Activated CD4-positive, alpha-beta memory T cell treated with anti-CD3 and anti-CD28 coated beads, Interleukin-2, amount 10 ng/mL, durations not matched to agents 7 days and 5 days (primary cell): Measurements from ENCODE around the gene MAPK11. TPM values are rescaled to one million over a fixed set of nuclear protein-coding genes. Genes with fewer than 3 reads are reported as not detected.
A peak's percentile ranks its signal among the peaks of the same experiment; 100 is the strongest.

Experiments used
- CTCF ChIA-PET: fragments of 350-600 bp; sonication (Branson Sonifier 250); formaldehyde crosslinking; loops from one replicate; lab custom pipeline; 2021; ENCODE audit warnings: antibody characterized with exemption, inconsistent platforms; lab: Charles Lee
- POLR2A ChIA-PET: fragments of 350-600 bp; sonication (Branson Sonifier 250); formaldehyde crosslinking; loops from one replicate; lab custom pipeline; 2021; ENCODE audit warnings: antibody characterized with exemption; lab: Charles Lee
- DNase-seq: peaks from one replicate; pipeline ENCODE4 v3.0.0-alpha.2; 2020
- H3K27ac Mint-ChIP-seq: one replicate; pipeline ENCODE4 v1.8.0; 2021; ENCODE audit warnings: mild to moderate bottlenecking, mixed read lengths
- H3K27me3 Mint-ChIP-seq: one replicate; pipeline ENCODE4 v1.8.0; 2021; ENCODE audit warnings: mixed read lengths
- H3K36me3 Mint-ChIP-seq: one replicate; pipeline ENCODE4 v1.8.0; 2021; ENCODE audit warnings: low read depth, mixed read lengths
- H3K4me1 Mint-ChIP-seq: one replicate; pipeline ENCODE4 v1.8.0; 2021; ENCODE audit warnings: mixed read lengths
- H3K4me3 Mint-ChIP-seq: one replicate; pipeline ENCODE4 v1.8.0; 2021; ENCODE audit warnings: mild to moderate bottlenecking, mixed read lengths
- H3K9me3 Mint-ChIP-seq: one replicate; pipeline ENCODE4 v1.8.0; 2021; ENCODE audit warnings: mixed read lengths
- total RNA-seq, 2 experiments: library from RNA; stranded (reverse); gene quantifications; one replicate each; pipeline ENCODE4 v1.2.3, GENCODE V29; 2021

MAPK11 gene
- total RNA-seq, 2 experiments from 2014 or later: 13.4 to 14.2 TPM

DNA sequence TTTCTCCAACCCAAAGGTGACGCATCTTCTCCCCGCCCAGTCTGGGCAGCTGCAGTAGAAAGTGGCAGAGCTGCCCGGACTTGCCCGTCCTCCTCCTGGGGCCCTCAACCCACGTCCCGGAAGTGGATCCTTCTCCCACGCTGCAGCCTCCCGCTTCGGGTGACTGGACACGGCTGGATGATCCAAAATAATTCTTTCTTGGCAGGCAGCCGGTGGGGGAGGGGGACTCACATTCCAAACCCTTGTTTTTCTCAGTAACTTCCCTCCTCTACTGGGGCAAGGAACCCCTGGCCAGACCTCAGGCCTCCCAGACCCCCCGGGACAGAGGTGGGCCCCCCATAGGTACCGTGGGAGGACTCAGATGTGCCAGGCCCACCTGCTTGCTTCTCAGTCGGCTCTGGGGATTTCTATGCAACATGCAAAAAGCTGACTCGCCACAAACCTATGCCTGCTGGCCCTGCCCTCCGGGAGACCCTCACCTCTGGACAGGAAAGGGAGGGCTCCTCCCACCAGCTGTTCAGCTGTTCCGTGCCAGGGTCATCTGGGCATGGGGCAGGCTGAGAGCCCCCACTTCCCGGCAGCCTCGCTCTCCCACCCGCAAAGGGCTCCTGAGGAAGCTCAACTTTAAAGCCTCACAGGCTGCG, 35.9 kb upstream of the MAPK11 start:
- POLR2A ChIA-PET: interaction anchor here (0.8 to 1.6 kb wide), 2 partner anchors 12 kb away, joined by 3 to 4 read pairs; no protein-coding TSS in a partner anchor

DNA sequence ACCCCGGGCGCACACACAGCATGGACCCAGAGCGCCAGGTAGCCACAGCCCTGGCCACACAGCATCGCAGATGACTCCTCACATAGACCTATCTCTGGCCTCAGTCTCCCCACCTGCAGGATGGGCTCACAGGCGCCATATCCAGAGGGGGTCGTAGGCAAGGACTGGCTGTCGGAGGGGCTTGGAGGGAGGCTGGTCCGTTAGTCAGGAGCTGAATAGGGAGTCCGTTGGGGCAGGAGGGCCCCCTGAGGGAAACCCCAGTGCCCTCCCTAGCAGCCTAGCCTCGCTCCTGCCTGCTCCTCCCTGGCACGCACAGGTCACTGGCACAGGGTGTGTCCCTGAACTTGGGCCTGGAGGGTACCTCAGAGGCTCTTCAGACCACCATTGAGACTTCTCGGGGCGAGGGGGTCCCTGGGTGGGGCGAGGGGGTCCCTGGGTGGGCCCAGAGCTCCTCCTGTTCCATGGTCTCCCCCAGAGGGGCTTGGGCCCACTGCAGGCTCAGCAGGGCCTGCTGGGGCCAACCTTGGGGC, 35.3 kb upstream of the MAPK11 start:
- Mint-ChIP-seq H3K27ac (no peak overlapping the region), H3K4me1 (peaks cover 23% of the 10 kb centered on the region), H3K4me3 (peak overlapping the region; percentile 69), H3K9me3 (no peaks in the 10 kb centered on the region), H3K27me3 (peaks cover 9% of the 10 kb centered on the region), H3K36me3 (no peaks in the 10 kb centered on the region)
- CTCF ChIA-PET: interaction anchor here (1.3 kb wide), 2 partner anchors 12 to 19 kb away, joined by 3 read pairs; no protein-coding TSS in a partner anchor
- DNase-seq: no peak
- POLR2A ChIA-PET: interaction anchor here (1.6 kb wide), 1 partner anchor 12 kb away, joined by 4 read pairs; no protein-coding TSS in a partner anchor

More for the DNA sequence above, 35.9 kb upstream of the MAPK11 start:
- H3K27ac Mint-ChIP-seq: peak overlapping the region; percentile 54
- CTCF ChIA-PET: interaction anchor here (0.6 to 1.3 kb wide), 2 partner anchors 18 to 88 kb away, joined by 3 to 4 read pairs; no protein-coding TSS in a partner anchor
- no peaks in the 10 kb centered on the region for H3K36me3 Mint-ChIP-seq
- peaks cover 9% of the 10 kb centered on the region for H3K27me3 Mint-ChIP-seq
- H3K4me1 Mint-ChIP-seq: peaks cover 23% of the 10 kb centered on the region
- DNase-seq: peak; percentile 38
- H3K4me3 Mint-ChIP-seq: peak overlapping the region; percentile 69
- no peaks in the 10 kb centered on the region for H3K9me3 Mint-ChIP-seq

DNA sequence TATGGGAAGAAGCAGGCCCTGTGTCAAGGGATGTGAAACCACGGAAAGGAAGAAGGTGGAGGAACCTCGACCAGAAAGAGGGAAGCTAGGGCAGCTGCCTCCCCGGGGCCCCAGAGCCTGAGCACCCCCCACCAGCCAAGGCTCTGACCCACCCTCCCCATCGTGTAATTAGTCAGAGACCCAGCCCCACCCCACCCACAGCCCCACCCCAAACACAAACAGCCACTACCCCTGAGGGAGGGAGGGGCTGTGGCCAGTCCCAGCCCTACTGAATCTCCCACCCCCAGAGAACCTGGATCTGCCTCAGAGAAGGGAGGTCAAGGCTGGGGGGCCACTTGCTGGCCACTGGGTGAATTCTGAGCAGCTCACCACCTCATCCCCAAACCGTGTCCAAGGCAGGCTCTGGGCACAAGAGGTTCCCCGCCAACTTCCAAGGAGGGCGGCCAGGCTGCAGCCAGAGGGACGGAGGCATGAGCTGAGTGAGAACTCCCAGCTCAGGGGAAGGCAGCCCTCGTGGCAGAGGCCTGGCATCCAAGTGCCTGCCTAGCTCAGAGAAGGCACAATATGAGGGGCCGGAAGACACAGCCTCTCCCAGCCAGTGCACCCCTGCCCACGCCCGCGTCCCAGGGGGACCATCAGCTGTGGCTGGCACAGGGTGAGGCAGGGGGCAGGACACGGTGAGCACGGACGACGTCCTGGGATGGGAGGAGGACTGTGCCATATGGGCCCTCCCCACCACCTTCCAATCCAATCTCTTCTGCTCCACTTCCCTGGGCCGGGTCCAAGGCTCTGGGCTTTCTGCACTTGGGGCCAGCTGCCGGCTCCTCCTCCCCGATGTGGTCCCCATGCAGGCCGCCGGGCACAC, 34.6 kb upstream of the MAPK11 start:
- ChIA-PET POLR2A (interaction anchor here (1.6 kb wide), 1 partner anchor 11 kb away, joined by 4 read pairs; no protein-coding TSS in a partner anchor), CTCF (interaction anchor here (1.1 to 1.7 kb wide), 3 partner anchors 11 to 29 kb away, joined by 3 to 6 read pairs (median 5); no protein-coding TSS in a partner anchor)
- no peak overlapping the region for H3K27ac Mint-ChIP-seq
- H3K4me1 Mint-ChIP-seq: peaks cover 23% of the 10 kb centered on the region
- H3K9me3 Mint-ChIP-seq: no peaks in the 10 kb centered on the region
- H3K27me3 Mint-ChIP-seq: peaks cover 9% of the 10 kb centered on the region
- H3K36me3 Mint-ChIP-seq: no peaks in the 10 kb centered on the region
- no peak overlapping the region for H3K4me3 Mint-ChIP-seq
- DNase-seq: no peak

DNA sequence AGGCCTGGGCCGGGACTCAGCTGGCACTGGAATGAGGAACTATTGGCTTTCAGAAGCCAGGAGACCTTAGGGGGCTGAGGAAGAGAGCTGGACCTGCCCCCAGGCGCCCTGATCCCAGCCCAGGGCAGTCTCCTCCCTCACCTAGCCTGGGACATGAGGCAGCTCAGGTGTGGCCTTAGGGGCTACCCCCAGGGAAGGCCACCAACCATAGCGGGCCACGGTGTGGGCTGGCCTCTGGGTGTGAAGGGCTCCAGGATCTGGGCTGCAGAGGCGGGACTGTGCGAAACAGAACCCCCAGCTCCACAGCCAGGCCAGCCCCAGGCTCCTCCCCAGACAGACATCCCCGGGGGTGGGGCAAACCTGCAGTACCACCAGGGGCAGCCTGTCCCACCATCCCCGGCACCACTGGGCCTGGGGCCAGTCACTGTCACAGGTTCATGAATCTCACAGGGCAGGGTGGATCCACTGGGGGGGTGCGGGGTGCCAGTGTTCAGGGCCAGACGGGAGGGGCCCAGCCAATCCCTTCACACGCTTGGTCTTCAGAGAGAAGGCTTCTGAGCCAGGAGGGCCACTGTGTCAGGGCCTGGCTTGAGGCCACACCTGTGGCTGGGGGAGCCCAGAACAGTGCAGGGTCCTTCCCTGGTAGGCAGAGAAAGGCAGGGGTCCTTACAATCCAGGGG, 33.8 kb upstream of the MAPK11 start:
- Mint-ChIP-seq H3K9me3 (no peaks in the 10 kb centered on the region), H3K4me3 (no peak overlapping the region), H3K27ac (no peak overlapping the region), H3K4me1 (peaks cover 23% of the 10 kb centered on the region), H3K36me3 (no peaks in the 10 kb centered on the region), H3K27me3 (peaks cover 9% of the 10 kb centered on the region)
- ChIA-PET POLR2A (interaction anchor here (1.0 kb wide), 1 partner anchor 23 kb away, joined by 3 read pairs; the partner anchor contains the start of gene DENND6B), CTCF (interaction anchor here (1.1 to 1.7 kb wide), 3 partner anchors 10 to 28 kb away, joined by 3 to 6 read pairs (median 5); no protein-coding TSS in a partner anchor)
- no peak for DNase-seq

DNA sequence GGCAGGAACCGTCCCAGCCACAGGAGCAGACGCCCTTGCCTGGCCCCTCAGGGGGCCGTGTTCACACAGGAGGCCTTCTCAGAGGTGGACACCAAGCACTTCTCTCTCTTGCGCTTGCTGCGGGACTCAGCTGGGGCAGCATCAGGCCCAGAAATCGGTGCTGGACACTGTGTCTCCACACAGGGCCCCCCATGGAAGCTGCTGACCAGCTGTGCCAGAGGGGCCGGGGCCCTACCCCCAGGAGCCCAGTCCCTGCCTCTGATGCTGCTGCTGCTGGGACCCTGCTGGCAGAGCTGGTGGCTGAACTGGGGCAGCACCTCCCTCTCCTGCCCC, 33.3 kb upstream of the MAPK11 start:
- no peaks in the 10 kb centered on the region for H3K9me3 Mint-ChIP-seq
- DNase-seq: no peak
- ChIA-PET POLR2A (interaction anchor here (1.0 kb wide), 1 partner anchor 23 kb away, joined by 3 read pairs; the partner anchor contains the start of gene DENND6B), CTCF (interaction anchor here (1.1 to 1.7 kb wide), 2 partner anchors 22 to 27 kb away, joined by 5 to 6 read pairs; no protein-coding TSS in a partner anchor)
- H3K27me3 Mint-ChIP-seq: peaks cover 6% of the 10 kb centered on the region
- peaks cover 20% of the 10 kb centered on the region for H3K4me1 Mint-ChIP-seq
- H3K27ac Mint-ChIP-seq: no peak overlapping the region
- no peaks in the 10 kb centered on the region for H3K36me3 Mint-ChIP-seq
- H3K4me3 Mint-ChIP-seq: no peak overlapping the region

DNA sequence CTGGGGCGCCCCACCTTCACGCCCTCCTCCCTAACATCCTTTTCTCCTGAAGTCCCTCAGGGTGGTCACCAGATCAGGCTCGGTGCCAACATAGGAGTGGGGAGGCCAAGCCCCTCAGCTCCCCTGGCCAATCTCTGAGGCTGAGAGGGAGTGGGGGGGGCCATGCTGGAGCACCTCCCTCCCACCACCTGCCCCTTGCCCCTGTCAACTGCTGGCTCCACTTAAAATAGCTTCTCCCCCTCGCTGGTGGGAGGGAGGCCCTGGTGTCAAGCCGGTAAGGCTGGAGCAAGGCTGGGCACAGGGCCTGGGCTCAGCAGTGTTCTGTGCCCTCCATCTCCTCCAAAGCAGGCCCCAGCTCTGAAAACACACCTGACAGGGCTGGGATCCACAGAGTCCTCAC, 32.4 kb upstream of the MAPK11 start:
- Mint-ChIP-seq H3K4me3 (no peak overlapping the region), H3K9me3 (no peaks in the 10 kb centered on the region), H3K27ac (no peak overlapping the region), H3K4me1 (peaks cover 19% of the 10 kb centered on the region), H3K36me3 (no peaks in the 10 kb centered on the region), H3K27me3 (peaks cover 6% of the 10 kb centered on the region)
- CTCF ChIA-PET: no interaction called here
- no peak for DNase-seq
- POLR2A ChIA-PET: interaction anchor here (0.5 to 2.1 kb wide), 3 partner anchors 13 to 223 kb away, joined by 3 to 9 read pairs (median 4); partner anchors contain the start of gene SCO2

DNA sequence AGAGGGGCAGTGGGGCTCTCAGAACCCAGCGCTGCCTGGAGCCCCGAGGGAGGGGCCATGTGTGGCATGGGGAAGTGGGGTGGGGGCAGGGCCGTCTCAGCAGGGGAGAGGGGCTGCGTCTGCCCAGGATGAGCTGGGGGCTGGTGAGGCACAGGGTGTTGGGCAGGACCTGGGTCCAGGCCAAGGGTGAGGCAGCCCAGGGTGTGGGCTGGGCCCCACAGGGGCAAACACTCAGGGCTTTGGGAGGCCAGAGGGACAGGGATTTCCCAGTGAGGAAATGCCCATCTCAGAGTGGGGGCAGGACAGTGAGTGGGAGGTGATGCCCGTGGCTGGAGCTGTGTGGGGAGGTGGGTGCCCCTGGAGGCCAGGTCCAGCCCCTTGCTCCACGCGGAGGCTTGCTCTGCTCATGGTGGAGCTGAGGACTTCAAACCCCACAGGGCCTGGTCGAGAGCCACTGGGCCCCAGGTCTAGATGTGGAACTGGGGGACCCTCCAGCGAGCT, 31.9 kb upstream of the MAPK11 start:
- no peak for DNase-seq
- H3K36me3 Mint-ChIP-seq: no peaks in the 10 kb centered on the region
- ChIA-PET CTCF (no interaction called here), POLR2A (interaction anchor here (0.5 to 2.1 kb wide), 3 partner anchors 13 to 223 kb away, joined by 3 to 9 read pairs (median 4); partner anchors contain the start of gene SCO2)
- H3K4me1 Mint-ChIP-seq: peaks cover 19% of the 10 kb centered on the region
- peaks cover 6% of the 10 kb centered on the region for H3K27me3 Mint-ChIP-seq
- no peaks in the 10 kb centered on the region for H3K9me3 Mint-ChIP-seq
- H3K27ac Mint-ChIP-seq: no peak overlapping the region
- no peak overlapping the region for H3K4me3 Mint-ChIP-seq

DNA sequence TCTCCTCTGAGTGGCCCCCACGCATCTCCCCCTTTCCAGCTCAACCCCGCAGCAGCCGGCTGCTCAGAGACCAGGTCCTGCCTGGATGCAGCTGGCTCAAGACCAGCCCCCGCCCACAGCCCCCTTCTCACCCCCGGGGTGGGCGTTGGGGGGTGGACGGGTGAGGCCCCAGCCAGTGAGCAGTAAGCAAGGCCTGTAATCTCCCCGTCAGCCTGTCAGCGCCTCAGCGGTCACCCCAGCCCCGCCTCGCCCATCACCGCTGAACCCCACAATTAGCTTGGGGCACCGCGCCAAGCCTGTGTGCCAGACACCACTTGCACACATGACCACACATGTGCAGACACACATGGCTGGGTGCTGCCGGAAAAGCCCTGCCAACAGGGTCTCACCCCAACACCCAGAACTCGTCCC, 31.4 kb upstream of the MAPK11 start:
- Mint-ChIP-seq H3K4me1 (peaks cover 19% of the 10 kb centered on the region), H3K27ac (no peak overlapping the region), H3K9me3 (no peaks in the 10 kb centered on the region), H3K36me3 (no peaks in the 10 kb centered on the region), H3K4me3 (no peak overlapping the region), H3K27me3 (peaks cover 6% of the 10 kb centered on the region)
- no peak for DNase-seq
- CTCF ChIA-PET: no interaction called here
- POLR2A ChIA-PET: interaction anchor here (2.1 kb wide), 1 partner anchor 14 kb away, joined by 9 read pairs; no protein-coding TSS in a partner anchor

DNA sequence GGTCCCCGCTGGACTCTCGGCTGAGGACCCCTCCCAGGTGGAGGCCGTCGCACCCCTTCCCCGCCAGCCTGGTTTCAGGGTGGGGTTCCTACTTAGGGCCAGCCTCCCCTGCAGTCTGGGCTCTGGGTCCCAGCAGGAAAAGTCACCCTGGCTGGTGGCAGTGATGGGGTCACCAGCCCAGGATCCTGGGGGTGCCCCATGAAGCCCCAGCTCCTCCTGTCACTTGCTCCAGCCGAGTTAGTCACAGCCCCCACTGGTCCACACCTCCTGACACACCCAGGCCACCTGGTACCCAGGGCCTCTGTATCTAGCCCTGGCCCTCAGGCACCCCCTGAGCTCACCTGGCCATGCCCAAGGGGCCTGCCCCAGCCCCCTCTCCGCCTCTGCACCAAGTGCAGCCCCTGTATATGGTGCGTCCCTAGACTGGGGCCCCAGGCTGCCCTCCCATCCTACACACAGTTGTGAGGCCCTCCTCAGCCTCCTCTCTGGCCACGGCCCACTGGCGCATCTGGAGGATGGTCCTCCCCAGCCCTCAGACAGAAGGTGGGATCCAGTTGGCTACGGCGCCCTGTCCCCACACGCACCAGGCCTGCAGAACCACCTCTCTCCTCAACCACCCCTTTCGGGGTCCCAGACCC, 30.6 kb upstream of the MAPK11 start:
- no peaks in the 10 kb centered on the region for H3K9me3 Mint-ChIP-seq
- peaks cover 12% of the 10 kb centered on the region for H3K4me1 Mint-ChIP-seq
- POLR2A ChIA-PET: interaction anchor here (2.1 kb wide), 1 partner anchor 14 kb away, joined by 9 read pairs; no protein-coding TSS in a partner anchor
- no peak for DNase-seq
- no peaks in the 10 kb centered on the region for H3K27me3 Mint-ChIP-seq
- CTCF ChIA-PET: no interaction called here
- no peak overlapping the region for H3K27ac Mint-ChIP-seq
- H3K36me3 Mint-ChIP-seq: no peaks in the 10 kb centered on the region
- H3K4me3 Mint-ChIP-seq: no peak overlapping the region

DNA sequence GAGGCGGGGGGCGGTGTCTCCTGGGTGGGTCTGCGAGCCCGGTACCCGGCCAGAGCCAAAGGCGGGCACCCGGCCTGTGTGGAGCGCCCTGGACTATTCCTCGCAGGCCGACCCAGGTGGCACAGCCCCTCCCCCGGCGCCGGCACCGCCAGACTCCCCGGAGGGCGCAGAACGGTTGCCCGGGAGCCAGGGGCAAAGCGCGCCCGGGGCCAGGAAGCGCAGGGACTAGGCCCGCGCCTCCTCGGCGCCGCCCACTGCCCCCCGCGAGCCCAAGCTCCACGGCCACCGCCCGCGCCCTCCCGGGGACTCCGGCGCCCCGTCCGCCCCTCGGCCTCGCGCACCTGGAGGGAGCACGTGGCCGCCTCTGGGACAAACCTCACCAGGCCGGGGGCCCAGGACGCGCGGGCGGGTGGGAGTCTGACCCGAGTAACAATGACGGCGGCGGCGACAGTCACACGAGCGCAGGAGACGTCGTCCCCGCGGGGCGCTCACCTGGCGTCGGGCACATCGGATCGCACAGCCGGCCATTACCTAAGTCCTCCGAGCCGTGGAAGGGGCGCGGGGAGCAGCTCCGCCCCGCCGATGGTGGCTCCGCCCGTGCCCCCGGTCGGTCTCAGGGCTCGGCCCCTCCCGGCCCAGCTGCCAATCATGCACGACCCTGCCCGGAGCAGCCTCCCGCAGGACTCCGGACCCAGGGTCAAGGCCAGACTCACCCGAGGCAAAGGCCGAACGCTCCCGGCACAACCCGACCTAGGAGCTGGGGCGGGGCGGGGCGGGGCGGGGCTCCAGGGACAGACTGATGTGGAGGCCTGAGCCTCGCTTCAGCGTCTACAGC, 29.8 kb upstream of the MAPK11 start:
- Mint-ChIP-seq H3K36me3 (no peaks in the 10 kb centered on the region), H3K4me1 (peaks cover 9% of the 10 kb centered on the region), H3K27ac (no peak overlapping the region), H3K27me3 (peaks cover 1% of the 10 kb centered on the region), H3K4me3 (no peak overlapping the region), H3K9me3 (no peaks in the 10 kb centered on the region)
- no peak for DNase-seq
- POLR2A ChIA-PET: no interaction called here
- CTCF ChIA-PET: no interaction called here
